Epithelial cell of proximal tubule (primary cell): Measurements from ENCODE around the gene NF1. TPM values are rescaled to one million over a fixed set of nuclear protein-coding genes. Genes with fewer than 3 reads are reported as not detected.
A peak's percentile ranks its signal among the peaks of the same experiment; 100 is the strongest.
"Not testable (repeated sequence)": the region's sequence is repeated elsewhere in the genome, so short reads cannot be mapped to it uniquely, and the experiment has no call there.

Experiments used
- DNase-seq: peaks from one replicate; pipeline ENCODE4 v3.0.0-alpha.2; 2011; ENCODE audit warnings: low read depth
- H3K4me3 ChIP-seq: 2 replicates; pipeline ENCODE4 v1.5.1; 2011; ENCODE audit warnings: low read depth, mild to moderate bottlenecking, low read length
- CTCF ChIP-seq: conservative IDR thresholded peaks from 2 replicates; pipeline ENCODE4 v1.5.1; 2012; ENCODE audit warnings: low read depth, mild to moderate bottlenecking, low read length
- total RNA-seq: library from RNA; depleted of rRNA; stranded (reverse); fragments of >200 nt; gene quantifications from 2 replicates; pipeline ENCODE4 v1.2.3, GENCODE V29; 2015

Gene NF1
- total RNA-seq, 1 donor from 2014 or later: 40.2 TPM

GRCh38 chr17:31079731-31080130, 15.0 kb upstream of the NF1 start:
- no peak for TF ChIP-seq CTCF
- no peak overlapping the region for H3K4me3 ChIP-seq
- no peak for DNase-seq

GRCh38 chr17:31085563-31085962, 9.2 kb upstream of the NF1 start:
- no peak for DNase-seq

GRCh38 chr17:31089471-31089870, 5.3 kb upstream of the NF1 start:
- DNase-seq: no peak
- H3K4me3 ChIP-seq: no peak overlapping the region
- no peak for TF ChIP-seq CTCF

More at GRCh38 chr17:31085563-31085962, 9.2 kb upstream of the NF1 start:
- TF ChIP-seq CTCF: no peak
- H3K4me3 ChIP-seq: no peak overlapping the region

GRCh38 chr17:31090650-31091049, 4.1 kb upstream of the NF1 start:
- not testable (repeated sequence) for DNase-seq, H3K4me3 ChIP-seq

GRCh38 chr17:31092475-31093064, 2.2 kb upstream of the NF1 start:
- no peak for TF ChIP-seq CTCF
- no peak overlapping the region for H3K4me3 ChIP-seq
- DNase-seq: no peak

GRCh38 chr17:31093866-31094599, 744 bp upstream of the NF1 start:
- H3K4me3 ChIP-seq: peak overlapping the region; percentile 83
- no peak for DNase-seq
- no peak for TF ChIP-seq CTCF

- TF ChIP-seq CTCF: no peak
- no peak for DNase-seq
- peak overlapping the region; percentile 83 for H3K4me3 ChIP-seq
Measured at GRCh38 chr17:31095236-31096105, 694 bp downstream of the NF1 start.
